Hematopoietic multipotent progenitor cell treated with erythropoietin and hydrocortisone succinate and interleukin-3 and kit ligand, for 17 days (in vitro differentiated cells): ENCODE results near the gene EXD3.
"Not testable (repeated sequence)": the region's sequence is repeated elsewhere in the genome, so short reads cannot be mapped to it uniquely, and the experiment has no call there.

Source experiments
- DNase-seq: peaks from one replicate; pipeline ENCODE4 v3.0.0-alpha.2; 2015; ENCODE audit warnings: low spot score

The EXD3 gene

GRCh38 chr9:137379761-137380161, 43.2 kb downstream of the EXD3 start:
- no peak for DNase-seq

GRCh38 chr9:137378688-137379410, 44.1 kb downstream of the EXD3 start:
- not testable (repeated sequence) for DNase-seq

- DNase-seq = no peak
Observed at GRCh38 chr9:137376386-137376785, 46.6 kb downstream of the EXD3 start.

GRCh38 chr9:137375321-137376058, 47.5 kb downstream of the EXD3 start:
- DNase-seq = no peak

GRCh38 chr9:137374131-137374845, 48.7 kb downstream of the EXD3 start:
- DNase-seq = no peak

GRCh38 chr9:137373611-137373980, 49.4 kb downstream of the EXD3 start:
- no peak for DNase-seq

- no peak for DNase-seq
Observed at GRCh38 chr9:137372693-137373610, 50.0 kb downstream of the EXD3 start.

- DNase-seq = no peak
Observed at GRCh38 chr9:137371946-137372651, 50.9 kb downstream of the EXD3 start.

- DNase-seq = no peak
Observed at GRCh38 chr9:137371521-137371941, 51.4 kb downstream of the EXD3 start.

GRCh38 chr9:137370865-137371520, 52.0 kb downstream of the EXD3 start:
- DNase-seq = no peak

- DNase-seq = no peak
Observed at GRCh38 chr9:137369911-137370764, 52.8 kb downstream of the EXD3 start.

- DNase-seq = no peak
Observed at GRCh38 chr9:137369061-137369787, 53.7 kb downstream of the EXD3 start.

GRCh38 chr9:137368431-137369035, 54.4 kb downstream of the EXD3 start:
- DNase-seq = no peak

GRCh38 chr9:137367506-137368430, 55.2 kb downstream of the EXD3 start:
- no peak for DNase-seq

GRCh38 chr9:137366891-137367381, 56.0 kb downstream of the EXD3 start:
- DNase-seq = no peak

- no peak for DNase-seq
Observed at GRCh38 chr9:137366445-137366810, 56.5 kb downstream of the EXD3 start.
